GM21423 (cell line): Measurements from ENCODE around the gene GBX1.

ENCODE experiments used
- ATAC-seq: cut with Tn5 transposase; IDR thresholded peaks from one replicate; pipeline ENCODE4 v1.9.1; 2021; ENCODE audit warnings: mild to moderate bottlenecking, moderate library complexity; ENCODE audit not compliant: unreplicated experiment

GBX1 gene

DNA sequence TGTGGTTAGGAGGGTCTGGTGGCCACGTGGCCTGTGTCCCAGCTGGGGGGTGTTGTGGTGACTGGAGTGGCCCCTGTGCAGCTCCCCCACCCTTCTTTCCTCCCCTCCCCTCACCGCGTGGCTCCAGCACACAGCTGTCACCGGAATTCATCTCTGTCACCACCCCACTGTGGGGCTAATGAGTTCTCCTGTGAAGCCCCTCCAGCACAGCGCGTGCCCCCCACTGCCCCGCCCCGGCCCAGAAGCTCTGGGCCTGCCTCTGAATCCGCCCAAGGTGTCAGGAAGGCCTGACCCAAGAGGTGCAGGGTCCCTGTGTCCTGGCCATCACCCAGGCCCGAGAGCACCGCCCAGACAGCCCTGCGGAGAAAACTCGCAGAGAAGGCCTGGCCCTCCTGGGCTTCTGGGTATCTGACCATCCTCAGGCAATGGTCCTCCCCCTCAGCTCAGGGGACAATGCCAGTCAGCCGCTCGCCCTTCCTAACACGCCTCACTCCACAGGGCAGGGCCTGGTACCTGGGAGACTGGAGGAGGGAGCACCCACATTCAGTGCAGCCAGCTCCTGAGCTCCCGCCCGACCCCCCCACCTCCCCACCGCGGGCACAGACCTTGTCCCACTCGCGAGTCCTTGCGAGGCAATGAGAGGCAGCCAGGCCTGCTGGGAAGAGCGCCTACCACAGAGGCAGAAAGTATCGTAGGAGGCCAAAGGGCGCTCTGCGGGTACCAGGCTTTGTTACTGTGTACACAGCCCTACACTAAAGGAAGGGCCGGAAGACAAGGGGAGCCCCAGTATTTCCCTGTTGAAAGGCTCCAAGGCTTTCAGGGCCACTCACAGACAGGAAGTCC is 38.2 kb downstream of the GBX1 start:
- ATAC-seq, result no peak

DNA sequence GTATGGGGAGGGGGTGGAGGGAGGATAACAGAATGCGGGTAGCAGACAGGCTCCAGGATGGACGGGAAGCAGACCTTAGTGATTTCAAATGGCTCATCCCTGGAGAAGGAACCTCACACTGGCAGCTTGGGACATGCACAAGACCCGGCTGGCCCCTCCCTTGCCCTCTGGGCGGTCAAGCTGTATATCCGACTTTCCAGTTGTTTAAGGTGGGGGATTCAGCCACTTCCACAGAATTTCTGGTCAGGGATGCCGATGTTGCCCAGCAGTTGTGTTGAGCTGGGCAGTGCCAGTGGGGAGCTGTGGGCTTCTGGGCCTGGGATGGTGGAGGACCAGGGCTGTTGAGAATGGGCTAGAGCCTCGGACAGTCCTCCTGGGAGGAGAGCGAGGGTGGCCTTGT is 38.8 kb downstream of the GBX1 start:
- ATAC-seq, result no peak

DNA sequence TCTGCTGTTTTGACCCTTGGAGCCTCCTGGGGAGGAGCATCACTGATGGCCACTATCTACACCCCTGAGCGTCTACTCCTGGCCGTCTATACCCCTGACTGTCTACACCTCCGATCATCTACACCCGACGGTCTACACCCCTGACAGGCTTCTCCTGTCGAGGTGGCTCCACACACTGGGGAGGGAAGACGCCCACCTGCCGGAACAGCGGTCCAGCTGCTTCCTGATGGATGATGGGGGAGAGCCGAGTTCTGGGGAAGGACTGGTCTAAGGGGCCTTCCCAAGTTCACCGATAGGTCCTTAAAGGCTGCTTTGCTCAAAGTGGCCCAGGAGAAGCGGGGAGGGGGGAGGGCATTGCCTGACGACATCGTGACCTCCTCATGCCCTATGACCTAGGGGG is 39.4 kb downstream of the GBX1 start:
- no peak for ATAC-seq

DNA sequence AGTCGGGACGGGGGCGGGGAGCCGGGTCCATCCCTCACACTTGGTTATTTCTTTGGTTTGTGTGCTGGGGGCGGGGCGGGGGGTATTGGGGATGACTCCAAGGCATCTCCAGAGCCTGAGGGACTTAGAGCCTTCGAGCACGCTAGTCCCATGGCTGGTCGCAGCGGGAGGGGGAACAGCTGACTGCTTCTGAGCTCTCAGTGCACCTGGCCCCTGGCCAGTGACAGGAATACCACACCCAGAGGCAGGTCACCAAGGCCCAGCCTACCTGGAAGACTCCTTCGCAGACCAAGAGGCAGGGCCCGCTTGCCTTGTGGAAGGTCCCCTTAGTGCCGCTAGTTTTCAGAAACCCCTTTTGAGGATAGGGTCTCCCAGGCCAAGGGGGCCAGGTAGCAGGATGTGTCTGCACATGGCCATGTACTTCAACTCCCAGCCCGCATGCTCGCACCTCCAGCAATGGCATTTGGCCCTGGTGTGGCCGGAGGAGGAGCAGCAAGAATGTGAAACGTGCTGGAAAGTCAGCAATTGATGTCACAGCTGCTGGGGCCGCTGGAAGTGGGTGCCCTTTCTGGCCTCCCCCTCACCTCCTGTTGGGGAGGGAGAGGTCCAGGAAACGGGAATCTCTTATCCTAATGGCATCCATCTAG is 40.9 kb downstream of the GBX1 start:
- ATAC-seq, result no peak

DNA sequence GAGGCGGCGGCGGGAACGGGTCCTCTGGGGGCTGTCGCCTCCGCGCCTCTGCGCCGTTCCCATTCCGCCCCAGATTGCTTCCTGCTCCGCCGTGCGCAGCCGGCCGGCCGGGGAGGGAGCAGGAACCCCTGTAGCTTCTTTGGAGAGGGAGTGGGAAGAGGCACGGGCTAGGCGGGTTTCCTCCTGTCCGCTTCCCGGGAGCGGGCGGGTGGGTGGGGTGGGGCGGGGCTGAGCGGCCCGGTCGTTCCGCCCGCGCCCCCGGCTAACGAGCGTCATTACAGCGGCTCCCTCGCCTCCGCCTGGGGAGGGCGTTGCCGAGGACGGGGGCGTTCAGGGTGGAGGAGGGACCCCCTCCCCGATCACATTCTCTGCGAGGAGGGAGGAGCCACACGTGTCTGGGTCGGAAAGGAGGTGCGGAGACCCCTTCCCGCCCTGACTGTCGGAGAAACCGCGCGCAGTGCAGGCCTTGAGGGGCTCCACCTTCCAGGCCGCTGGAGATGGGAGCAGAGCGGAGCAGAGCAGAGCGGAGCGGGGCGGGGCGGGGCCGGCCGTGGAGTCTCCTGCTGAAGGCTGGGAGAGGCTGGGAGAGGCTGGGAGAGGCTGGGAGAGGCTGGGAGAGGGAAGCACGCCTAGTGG is 41.5 kb downstream of the GBX1 start:
- ATAC-seq, result no peak

DNA sequence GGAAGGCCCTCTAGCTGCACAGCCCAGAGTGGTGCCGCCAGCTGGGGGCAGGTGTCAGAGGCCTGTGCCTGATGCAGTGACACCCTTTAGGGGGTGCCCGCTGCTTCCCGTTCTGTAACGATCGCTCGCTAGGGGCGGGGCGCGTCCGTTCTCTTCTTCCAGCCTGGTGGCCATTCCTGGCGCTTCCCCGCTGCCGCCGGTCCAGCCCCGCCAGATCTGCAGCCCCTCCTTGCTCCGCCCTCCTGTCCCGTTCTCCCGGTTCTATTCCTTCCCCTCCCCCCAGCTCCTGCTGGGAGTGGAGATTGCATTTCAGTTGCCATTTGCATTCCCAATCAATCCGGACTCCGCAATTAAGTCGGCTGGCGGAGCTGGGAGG is 42.0 kb downstream of the GBX1 start:
- ATAC-seq, result no peak

DNA sequence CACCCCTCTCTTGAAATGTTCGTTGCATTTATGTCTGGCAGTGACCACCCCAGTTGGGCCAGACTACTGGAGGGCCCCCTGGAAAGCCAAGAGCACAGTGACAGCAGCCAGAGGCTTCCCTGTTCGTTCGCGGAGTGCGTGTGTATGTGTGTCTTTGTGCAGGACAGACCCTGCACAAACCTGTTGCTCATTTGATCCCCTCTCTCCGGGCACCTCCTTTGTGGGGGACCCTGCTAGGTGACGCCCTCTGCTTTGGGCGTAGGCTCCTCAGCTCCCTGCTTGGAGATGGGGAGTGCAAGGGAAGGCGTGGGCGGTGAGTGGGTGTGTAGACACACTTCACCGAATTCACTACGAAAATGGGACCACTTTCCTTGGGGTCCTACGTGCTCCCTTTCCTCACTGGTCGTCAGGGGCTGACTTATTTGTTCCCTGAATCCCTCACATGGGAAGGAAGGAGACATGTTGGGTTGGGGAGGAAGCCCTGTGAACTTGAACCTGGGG is 42.5 kb downstream of the GBX1 start:
- ATAC-seq, result no peak

DNA sequence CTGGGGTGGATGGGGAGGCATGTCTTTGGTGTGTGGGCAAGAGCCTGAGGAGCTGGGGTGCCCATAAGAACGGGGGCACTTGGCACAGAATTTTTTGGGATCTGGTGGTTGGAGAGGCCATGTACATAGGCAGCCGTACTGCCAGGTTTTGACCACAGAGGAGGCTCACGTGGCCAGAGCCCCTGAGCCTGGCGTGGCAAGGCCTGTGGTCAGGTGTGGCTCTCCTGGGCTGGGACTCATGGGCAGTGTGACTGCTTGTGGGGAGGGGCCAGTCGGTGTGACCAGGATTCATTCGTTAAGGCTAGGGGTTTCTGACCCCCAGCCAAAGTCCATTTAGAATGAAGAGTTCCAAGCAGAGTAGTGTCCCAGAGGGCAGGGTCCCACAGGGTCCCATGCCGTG is 43.0 kb downstream of the GBX1 start:
- ATAC-seq, result no peak

DNA sequence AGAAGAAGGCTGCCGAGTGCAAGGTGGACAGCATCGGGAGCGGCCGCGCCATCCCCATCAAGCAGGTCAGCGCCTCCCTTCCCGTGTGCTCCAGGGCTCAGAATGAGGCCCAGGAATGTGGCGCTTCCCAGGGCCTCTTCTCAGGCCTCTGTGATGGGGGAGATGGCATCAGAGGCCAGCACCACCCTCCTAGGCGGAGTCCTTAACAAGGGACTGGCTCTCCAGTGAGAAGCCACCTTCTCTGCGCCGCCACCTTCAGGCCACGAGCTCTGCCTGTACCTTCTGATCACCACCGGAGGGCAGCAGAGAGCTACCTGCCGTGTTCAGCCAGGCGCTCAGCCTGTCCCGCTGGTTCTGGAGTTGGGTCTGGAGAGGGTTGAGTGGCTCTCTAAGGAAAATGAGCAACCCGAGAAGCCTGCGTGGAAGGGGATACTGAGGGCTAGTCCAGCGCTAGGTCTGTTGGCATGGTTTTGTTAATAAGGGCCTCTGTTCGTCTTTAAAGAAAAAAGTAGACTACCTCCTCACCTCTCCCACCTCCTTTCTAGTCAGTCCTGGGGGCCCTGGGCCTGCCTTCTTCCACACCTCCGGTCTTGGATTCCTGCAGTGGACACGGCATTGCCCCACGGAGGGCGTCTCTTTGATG is 43.6 kb downstream of the GBX1 start:
- ATAC-seq, result peak; percentile 72

DNA sequence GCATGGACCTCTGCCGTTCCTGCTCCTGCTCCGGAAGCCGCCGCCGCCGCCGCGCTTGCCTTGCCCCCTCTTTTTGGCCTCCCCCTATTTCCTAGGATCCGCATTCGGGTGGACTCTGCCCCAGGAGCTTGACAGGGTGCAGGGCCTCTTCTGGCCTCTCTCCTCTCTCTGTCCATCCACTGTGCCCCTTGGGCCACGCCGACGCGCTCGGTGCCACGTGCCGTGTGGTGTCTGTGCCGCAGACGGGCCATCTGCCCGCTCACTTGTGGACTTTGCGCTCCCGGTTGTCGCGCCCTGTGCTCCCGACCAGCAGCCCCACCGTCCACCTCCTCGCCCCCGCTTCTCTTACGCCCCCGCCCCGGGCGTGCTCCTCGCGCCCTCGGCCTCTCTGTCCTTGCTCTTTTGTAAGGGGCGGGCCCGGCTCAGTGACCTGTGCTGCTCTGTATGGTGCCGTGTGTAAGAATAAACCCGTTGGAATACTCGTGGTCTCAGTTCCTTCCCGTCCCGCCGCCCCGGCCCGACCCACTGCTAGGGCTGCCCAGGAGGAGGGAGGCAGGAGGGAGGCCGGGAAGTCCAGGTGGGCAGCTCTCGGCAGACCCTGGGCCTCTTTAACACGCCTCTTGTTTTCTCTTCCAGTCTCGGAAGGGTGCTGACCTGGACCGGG is 44.2 kb downstream of the GBX1 start:
- ATAC-seq, result no peak

DNA sequence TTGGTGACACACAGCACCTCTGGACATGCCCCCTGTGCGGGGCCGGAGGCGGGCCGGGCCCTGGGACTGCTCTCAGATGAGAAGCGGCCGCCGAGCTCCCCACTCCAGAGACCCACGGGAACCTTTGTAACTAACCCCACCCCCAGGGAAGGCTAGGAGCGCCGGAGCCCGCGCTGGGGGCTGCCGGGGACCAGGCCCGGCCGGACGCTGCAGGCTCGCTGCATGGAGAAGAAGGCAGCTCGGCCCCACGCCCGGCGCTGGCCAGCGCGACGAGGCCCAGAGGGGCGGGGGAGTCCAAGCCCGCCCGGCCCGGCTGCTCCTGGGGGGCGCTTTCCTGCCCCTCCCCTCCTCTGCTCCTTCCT is 44.7 kb downstream of the GBX1 start:
- ATAC-seq, result no peak

DNA sequence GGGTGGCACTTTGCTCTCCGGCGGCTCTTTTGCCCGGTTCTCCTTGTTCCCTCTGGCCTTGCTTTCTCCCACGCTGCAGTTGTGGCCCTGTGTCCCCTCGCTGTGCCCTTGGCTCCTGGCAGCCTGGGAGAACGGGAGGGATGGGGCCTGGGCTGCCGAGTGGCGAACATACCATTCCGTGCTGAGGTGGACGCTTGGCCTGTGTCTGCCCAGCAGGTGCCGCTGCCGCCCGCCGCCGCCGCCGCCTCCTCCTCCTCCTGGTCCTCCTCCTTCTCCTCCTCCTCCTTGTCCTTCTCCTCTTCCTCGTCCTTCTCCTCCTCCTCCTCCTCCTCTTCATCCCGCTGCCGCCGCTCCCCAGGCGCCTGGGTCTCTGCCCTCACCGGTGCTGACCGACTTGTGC is 45.2 kb downstream of the GBX1 start:
- ATAC-seq, result no peak

DNA sequence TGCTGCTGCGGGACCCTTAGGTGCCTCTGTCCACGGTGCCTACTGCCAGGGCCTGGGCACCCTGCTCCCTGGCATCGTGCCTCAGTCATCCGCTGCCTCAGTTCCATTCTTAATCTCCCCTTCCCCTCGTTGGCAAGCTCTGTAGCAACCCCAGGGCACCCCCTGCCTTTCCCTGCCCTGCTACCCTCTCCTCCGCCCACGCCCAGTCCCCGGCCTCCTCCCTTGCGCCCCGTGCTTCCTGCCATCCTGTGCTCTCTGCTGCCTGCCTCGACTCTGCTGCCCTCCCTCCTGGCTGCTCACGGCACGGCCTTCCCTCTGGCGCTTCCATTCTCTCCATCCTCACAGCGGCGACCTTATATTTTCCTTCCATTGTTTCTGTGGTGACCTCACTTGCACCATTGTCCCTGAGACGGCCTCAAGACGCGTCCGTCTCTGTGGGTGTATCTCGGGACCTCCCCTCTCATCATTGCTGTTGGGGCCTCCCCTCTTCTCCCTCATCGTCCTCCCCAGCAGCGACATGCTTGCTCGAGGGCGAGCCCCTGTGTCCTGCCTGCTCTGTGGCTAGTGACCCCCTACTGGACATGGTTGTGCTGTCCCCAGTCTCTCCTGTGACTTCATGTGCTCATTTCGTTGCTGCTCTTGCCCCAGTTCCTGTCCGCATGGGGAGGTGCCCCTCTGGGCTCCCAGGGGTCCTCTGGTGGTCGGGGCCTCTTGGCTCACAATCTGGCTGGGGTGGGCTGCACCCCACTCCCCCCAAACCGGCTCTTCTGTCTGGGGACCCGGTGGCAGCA is 45.9 kb downstream of the GBX1 start:
- ATAC-seq, result no peak

DNA sequence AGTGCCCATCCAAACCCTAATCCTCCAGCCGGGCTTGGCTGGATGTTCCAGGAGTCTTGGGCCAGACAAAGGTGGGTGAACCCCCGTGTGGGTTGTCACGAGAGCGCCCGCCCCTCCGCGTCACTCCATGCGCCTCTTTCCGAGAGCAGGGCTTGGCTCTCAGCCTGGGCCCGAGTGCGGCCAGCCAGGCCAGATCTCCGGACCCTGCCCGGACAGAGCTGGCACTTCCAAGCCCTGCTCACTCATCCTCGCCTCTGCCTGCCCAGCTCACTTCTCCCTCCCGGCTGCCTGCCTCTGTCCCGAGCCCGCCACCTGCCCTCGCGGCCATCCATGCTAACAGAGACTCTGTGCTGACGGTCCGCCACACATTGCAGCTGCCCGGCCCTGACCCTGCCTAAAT is 46.6 kb downstream of the GBX1 start:
- no peak for ATAC-seq

DNA sequence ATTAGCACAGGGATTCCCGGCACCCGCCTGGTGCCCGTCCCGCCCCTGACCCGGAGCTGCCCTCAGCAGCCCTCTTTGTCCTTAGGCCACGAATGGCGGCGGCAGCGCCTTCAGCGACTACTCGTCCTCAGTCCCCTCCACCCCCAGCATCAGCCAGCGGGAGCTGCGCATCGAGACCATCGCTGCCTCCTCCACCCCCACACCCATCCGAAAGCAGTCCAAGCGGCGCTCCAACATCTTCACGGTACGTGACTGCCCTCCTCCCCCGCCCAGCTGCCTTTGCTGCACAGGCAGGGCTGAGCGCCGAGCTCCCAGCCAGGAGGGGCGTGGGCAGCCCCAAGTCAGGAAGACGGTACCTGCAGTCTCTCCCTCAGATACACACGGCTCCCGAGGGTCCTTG is 47.6 kb downstream of the GBX1 start:
- ATAC-seq, result no peak

DNA sequence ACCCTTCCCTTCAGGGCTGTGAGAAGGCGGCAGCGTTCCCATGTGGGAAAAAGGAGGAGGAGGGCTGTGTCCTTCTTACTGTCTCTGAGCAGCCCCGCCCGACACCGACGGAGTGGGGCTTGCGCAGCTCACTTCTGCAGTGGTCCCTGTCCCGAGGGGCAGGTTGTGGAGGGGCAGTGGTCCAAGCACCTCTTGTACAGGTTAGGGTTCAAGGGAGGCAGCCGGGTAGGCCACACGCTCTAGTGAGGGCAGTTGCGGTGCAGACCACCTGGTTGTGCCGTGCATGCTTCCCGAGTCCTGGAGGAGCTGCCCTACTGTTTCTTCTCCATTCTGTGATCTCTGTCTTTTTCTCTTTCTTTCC is 48.5 kb downstream of the GBX1 start:
- no peak for ATAC-seq

DNA sequence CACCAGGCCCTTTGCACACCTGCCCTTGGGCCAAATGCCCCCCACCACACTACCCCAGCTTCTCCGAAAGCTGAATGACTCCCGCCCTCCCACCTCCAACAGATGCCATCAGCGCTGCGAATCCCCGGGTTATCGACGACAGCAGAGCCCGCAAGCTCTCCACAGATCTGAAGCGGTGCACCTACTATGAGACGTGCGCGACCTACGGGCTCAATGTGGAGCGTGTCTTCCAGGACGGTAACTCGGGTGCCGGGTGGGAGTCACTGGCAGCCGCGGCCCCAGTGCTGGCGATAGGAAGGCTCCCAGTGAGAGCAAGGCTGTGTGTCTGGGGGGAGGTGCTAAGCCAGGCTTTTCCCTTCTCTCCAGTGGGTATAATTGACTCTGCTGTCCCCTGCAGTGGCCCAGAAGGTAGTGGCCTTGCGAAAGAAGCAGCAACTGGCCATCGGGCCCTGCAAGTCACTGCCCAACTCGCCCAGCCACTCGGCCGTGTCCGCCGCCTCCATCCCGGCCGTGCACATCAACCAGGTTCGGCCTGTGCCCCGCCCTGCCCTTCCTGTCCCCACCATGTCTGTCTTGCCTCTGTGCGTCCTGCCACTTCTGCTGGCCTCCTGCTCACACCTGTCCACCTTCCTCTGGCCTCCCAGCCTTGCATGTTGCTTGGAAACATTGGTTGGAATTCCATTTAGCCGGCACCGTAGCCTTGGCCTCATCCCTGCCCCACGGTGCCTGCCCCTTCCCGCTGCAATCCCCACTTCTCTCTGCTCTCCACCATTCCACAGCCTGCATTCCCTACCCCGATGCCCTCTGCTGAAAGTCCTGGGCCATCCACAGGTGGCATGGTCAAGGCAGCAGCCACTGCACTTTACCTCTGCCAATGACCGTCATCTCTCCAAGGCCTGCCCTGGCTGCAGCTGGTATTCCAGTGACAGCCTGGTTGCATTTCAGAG is 49.1 kb downstream of the GBX1 start:
- ATAC-seq, result no peak

DNA sequence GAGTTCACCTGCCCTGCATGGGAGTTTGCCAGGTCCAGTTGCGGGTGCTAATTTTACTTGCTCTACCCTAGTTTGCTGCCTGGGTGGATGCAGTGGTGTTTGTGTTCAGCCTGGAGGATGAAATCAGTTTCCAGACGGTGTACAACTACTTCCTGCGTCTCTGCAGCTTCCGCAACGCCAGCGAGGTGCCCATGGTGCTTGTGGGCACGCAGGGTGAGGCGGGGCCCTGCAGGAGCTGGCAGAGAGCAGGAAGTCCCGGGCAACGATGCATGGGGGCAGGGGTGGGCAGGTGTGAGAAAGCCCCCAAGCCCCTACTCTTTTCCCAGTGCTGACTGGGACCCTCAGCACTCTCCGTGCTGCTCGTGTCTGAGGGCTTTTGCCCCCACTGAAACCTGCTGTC is 49.9 kb downstream of the GBX1 start:
- ATAC-seq, result no peak
